Large intestine (tissue), 3 donors: ENCODE results near the gene GTF2A1. TPM values are rescaled to one million over a fixed set of nuclear protein-coding genes. Genes with fewer than 3 reads are reported as not detected.
"Not testable (repeated sequence)": the region's sequence is repeated elsewhere in the genome, so short reads cannot be mapped to it uniquely, and the experiment has no call there.

Source experiments
- DNase-seq, 2 donors: peaks; one replicate each; pipeline versions ENCODE4 v3.0.0 to v3.0.0-alpha.2; 2013
- H3K27ac ChIP-seq: one replicate; pipeline ENCODE4 v1.5.1; 2013; ENCODE audit warnings: low read length
- H3K27me3 ChIP-seq: 2 replicates; pipeline ENCODE4 v1.6.1; 2013; ENCODE audit warnings: low read length; ENCODE audit not compliant: control insufficient read depth, insufficient read depth
- H3K36me3 ChIP-seq: 2 replicates; pipeline ENCODE4 v1.6.1; 2013; ENCODE audit warnings: low read length; ENCODE audit not compliant: control insufficient read depth, insufficient read depth
- H3K4me1 ChIP-seq: one replicate; pipeline ENCODE4 v1.6.1; 2013; ENCODE audit warnings: low read length; ENCODE audit not compliant: control insufficient read depth, insufficient read depth
- H3K4me3 ChIP-seq: one replicate; pipeline ENCODE4 v1.5.1; 2013; ENCODE audit warnings: low read length
- H3K9me3 ChIP-seq: one replicate; pipeline ENCODE4 v1.6.1; 2013; ENCODE audit warnings: mild to moderate bottlenecking, low read depth, low read length, moderate library complexity; ENCODE audit not compliant: control insufficient read depth
- WGBS: methylation state at CpG from one replicate; pipeline ENCODE4 v1.1.5; 2013; ENCODE audit warnings: low lambda C conversion rate; ENCODE audit not compliant: insufficient coverage; 5-methylcytosine and 5-hydroxymethylcytosine counted together
- polyA plus RNA-seq: library from polyadenylated mRNA; unstranded; fragments of 120-200 nt; gene quantifications from one replicate; pipeline ENCODE4 v1.2.1, GENCODE V29; 2013

GTF2A1 gene
- polyA plus RNA-seq, 1 donor, result 20.7 TPM

DNA sequence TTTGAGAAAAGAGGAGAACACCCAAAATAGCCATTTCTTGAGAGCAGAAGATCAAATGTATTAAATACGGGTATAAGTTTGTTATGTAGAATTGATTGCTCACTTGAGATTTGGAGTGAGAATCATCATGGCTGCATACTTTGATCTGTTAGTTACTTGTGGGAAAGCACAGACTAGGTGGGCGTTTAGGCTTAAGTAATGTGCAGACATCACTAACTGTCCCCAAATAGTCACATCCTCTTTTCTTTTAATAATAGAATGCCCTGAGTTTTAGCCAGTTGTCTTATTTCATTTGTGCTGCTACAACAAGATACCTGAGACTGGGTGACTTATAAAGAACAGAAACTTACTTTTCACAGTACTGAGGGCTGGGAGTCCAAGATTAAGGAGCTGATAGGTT lies 14.3 kb upstream of the GTF2A1 start:
- no peak overlapping the region for H3K4me3 ChIP-seq
- no peaks in the 10 kb centered on the region for H3K4me1 ChIP-seq
- no peak for DNase-seq
- H3K27ac ChIP-seq, result no peak overlapping the region
- WGBS, result 100% methylated on average over 1 of the region's 2 CpGs
- no peaks in the 10 kb centered on the region for H3K36me3 ChIP-seq
- H3K9me3 ChIP-seq, result peaks cover 8% of the 10 kb centered on the region
- H3K27me3 ChIP-seq, result no peaks in the 10 kb centered on the region

DNA sequence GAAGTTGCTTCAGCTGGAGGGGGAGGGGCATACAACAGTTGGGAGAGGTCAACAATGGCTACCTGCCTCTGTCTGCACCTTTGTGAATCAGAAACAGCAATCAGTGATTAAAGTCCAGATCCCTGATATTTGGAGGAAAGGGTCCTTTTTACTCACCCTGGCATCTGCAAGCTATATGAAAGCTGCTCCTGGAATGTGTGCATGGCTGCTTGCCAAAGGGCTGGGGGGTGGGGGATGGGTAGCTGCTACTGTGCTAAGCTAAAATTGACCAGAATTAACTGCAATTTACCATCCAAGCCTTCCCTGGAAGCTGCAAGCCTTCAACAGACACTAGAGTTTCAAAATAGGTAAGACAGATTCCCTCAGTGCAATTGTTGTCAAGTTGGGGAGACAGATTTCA lies 13.5 kb upstream of the GTF2A1 start:
- Histone ChIP-seq H3K36me3 (no peaks in the 10 kb centered on the region), H3K4me3 (no peak overlapping the region), H3K9me3 (peaks cover 10% of the 10 kb centered on the region), H3K27ac (no peak overlapping the region), H3K27me3 (no peaks in the 10 kb centered on the region), H3K4me1 (no peaks in the 10 kb centered on the region)
- DNase-seq, result no peak

DNA sequence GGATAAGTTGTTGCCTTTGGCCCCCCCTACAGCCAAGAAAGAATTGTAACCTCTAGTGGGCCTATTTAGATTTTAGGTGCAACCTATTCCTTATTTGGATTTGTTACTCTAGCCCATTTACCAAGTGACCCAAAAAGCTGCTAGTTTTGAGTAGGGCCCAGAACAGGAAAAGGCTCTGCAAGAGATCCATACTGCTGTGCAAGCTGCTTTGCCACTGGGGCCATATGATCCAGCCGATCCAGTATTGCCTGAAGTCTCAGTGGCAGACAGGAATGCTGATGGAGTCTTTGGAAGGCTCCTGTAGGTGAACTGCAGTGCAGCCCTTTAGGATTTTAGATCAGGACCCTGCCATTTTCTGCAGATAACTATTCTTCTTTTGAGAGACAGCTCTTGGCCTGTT lies 12.9 kb upstream of the GTF2A1 start:
- Histone ChIP-seq H3K4me1 (no peaks in the 10 kb centered on the region), H3K27ac (no peak overlapping the region), H3K4me3 (no peak overlapping the region), H3K36me3 (no peaks in the 10 kb centered on the region), H3K27me3 (no peaks in the 10 kb centered on the region), H3K9me3 (peaks cover 10% of the 10 kb centered on the region)
- no CpG with 5 or more reads among the region's 1 CpG for WGBS
- no peak for DNase-seq

GRCh38 chr14:81231540-81231939 lies 10.8 kb upstream of the GTF2A1 start:
- H3K36me3 ChIP-seq, result no peaks in the 10 kb centered on the region
- no peaks in the 10 kb centered on the region for H3K4me1 ChIP-seq
- H3K9me3 ChIP-seq, result peaks cover 10% of the 10 kb centered on the region
- DNase-seq, result no peak
- no CpG with 5 or more reads among the region's 1 CpG for WGBS
- no peaks in the 10 kb centered on the region for H3K27me3 ChIP-seq
- no peak overlapping the region for H3K4me3 ChIP-seq
- H3K27ac ChIP-seq, result no peak overlapping the region

GRCh38 chr14:81224222-81224621 lies 3.5 kb upstream of the GTF2A1 start:
- H3K9me3 ChIP-seq, result no peaks in the 10 kb centered on the region
- H3K27ac ChIP-seq, result no peak overlapping the region
- peaks cover 10% of the 10 kb centered on the region for H3K4me1 ChIP-seq
- DNase-seq, result no peak
- H3K4me3 ChIP-seq, result no peak overlapping the region
- no peaks in the 10 kb centered on the region for H3K36me3 ChIP-seq
- H3K27me3 ChIP-seq, result no peaks in the 10 kb centered on the region
- WGBS, result no CpG with 5 or more reads among the region's 1 CpG

DNA sequence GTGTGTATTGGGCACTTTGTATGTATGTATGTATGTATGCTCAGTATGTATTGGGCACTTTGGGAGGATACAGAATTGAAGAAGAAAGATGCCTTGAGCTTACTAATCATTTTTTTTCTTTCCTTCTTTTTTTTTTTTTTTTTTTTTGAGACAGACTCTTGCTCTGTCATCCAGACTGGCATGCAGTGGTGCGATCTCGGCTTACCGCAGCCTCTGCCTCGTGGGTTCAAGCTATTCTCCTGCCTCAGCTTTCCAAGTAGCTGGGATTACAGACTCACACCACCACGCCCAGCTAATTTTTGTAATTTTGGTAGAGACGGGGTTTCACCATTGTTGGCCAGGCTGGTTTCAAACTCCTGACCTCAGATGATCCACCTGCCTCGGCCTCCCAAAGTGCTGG lies 3.0 kb upstream of the GTF2A1 start:
- H3K4me3 ChIP-seq, DNase-seq, H3K27ac ChIP-seq, H3K9me3 ChIP-seq, H3K27me3 ChIP-seq, H3K4me1 ChIP-seq, H3K36me3 ChIP-seq: not testable (repeated sequence)
- WGBS, result no CpG with 5 or more reads among the region's 7 CpGs

DNA sequence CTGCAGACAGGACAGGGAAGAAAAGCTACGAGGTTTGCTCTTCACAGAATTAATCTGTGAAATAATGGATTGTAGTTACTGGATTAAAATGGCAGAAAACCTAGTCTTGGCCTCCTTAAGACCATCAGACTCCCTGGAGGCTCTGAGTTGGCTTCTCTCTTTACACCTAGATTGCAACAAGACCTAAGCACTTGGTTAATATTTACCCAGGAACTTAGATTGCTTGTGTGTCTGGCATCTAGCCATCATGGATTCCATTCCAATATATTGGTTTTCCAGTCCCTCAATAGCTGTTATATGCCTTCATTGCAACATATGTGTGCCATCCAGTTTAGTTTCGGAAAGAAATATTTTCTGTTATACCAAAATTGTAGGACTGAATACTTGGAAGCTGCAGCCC lies 1.9 kb upstream of the GTF2A1 start:
- Histone ChIP-seq H3K27ac (no peak overlapping the region), H3K4me3 (no peak overlapping the region), H3K9me3 (no peaks in the 10 kb centered on the region), H3K4me1 (peaks cover 10% of the 10 kb centered on the region), H3K36me3 (no peaks in the 10 kb centered on the region), H3K27me3 (no peaks in the 10 kb centered on the region)
- DNase-seq, result peak in 1 of 2 donors; percentile 56
- WGBS, result no CpG with 5 or more reads among the region's 2 CpGs

- Histone ChIP-seq H3K4me1 (peaks cover 10% of the 10 kb centered on the region), H3K27me3 (no peaks in the 10 kb centered on the region), H3K4me3 (no peak overlapping the region), H3K9me3 (no peaks in the 10 kb centered on the region), H3K27ac (peak overlapping the region; percentile 100), H3K36me3 (no peaks in the 10 kb centered on the region)
- WGBS, result 70% methylated on average over 3 of the region's 5 CpGs
- no peak for DNase-seq
Measured at GRCh38 chr14:81222126-81222525, 1.4 kb upstream of the GTF2A1 start.

DNA sequence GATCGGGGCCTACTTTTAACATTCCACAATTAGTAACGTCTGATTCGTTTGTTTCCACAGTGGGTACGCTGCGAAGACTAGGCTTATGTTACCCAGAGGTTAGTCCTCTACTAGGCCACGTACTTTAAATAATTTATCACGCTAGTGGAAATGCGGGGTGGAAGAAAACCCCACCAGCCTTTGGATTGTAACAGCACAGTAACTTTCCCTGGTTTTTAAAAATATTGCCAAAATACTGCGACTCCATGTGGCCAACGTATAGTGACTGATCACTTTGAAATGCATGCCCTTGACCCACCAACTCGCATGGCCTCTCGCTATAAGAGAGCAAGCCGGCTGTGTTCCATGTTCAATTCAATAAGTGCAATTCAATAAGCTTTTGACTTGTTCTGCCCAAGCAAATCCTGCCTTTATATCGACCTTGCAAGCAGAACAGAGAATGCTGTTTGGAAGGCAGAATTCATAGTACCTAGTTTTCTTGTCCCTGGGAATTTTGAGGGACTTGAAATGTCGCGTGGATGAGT lies 882 bp upstream of the GTF2A1 start:
- H3K27ac ChIP-seq, result peak overlapping the region; percentile 100
- WGBS, result no CpG with 5 or more reads among the region's 16 CpGs
- peak overlapping the region; percentile 78 for H3K4me3 ChIP-seq
- H3K9me3 ChIP-seq, result no peaks in the 10 kb centered on the region
- no peak for DNase-seq
- H3K4me1 ChIP-seq, result peaks cover 10% of the 10 kb centered on the region
- no peaks in the 10 kb centered on the region for H3K36me3 ChIP-seq
- H3K27me3 ChIP-seq, result no peaks in the 10 kb centered on the region

- WGBS, result 0% methylated on average over 2 of the region's 13 CpGs
- Histone ChIP-seq H3K27me3 (no peaks in the 10 kb centered on the region), H3K4me3 (peak overlapping the region; percentile 89), H3K36me3 (peaks cover 3% of the 10 kb centered on the region), H3K9me3 (no peaks in the 10 kb centered on the region), H3K4me1 (peaks cover 10% of the 10 kb centered on the region), H3K27ac (peak overlapping the region; percentile 98)
- DNase-seq, result no peak
Measured at GRCh38 chr14:81220580-81220829, 254 bp downstream of the GTF2A1 start.

GRCh38 chr14:81219759-81220579 lies 790 bp downstream of the GTF2A1 start:
- peak in 1 of 2 donors; percentile 70 for DNase-seq
- peaks cover 10% of the 10 kb centered on the region for H3K4me1 ChIP-seq
- no peaks in the 10 kb centered on the region for H3K9me3 ChIP-seq
- H3K27me3 ChIP-seq, result no peaks in the 10 kb centered on the region
- H3K4me3 ChIP-seq, result peak overlapping the region; percentile 89
- H3K36me3 ChIP-seq, result peaks cover 8% of the 10 kb centered on the region
- H3K27ac ChIP-seq, result peak overlapping the region; percentile 98
- WGBS, result 0% methylated on average over 1 of the region's 84 CpGs
